GM18867 (cell line): ENCODE results near the gene SPATA3.

ENCODE experiments used
- ATAC-seq: cut with Tn5 transposase; IDR thresholded peaks from one replicate; pipeline ENCODE4 v1.9.1; 2021; ENCODE audit warnings: mild to moderate bottlenecking, moderate library complexity; ENCODE audit not compliant: unreplicated experiment

SPATA3 gene

DNA sequence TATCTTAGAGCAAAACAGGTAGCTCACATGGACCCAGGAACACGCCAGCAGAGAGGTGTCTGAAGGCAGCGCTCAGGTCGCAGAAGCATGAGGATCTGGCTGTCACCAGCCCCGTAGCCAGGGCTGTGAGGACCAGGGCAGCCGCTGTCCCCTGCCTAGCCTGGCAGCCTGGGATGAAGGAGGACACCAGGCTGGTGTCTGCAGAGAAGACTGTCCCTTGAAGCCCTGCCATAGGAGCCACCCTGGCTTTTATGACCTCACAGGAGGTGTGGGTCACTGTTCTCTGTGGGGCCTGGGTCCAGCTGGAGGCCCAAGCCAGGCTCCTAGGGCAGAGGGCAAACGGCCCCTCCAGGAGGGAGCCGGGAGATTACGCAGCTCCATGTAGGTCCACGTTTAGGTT is at the start of gene SPATA3:
Gene SPATA3, plus strand, starts transcription at position 301 of the 400 bp plus-strand sequence. CDS start 113 bp downstream, outside the sequence.
- no peak for ATAC-seq

DNA sequence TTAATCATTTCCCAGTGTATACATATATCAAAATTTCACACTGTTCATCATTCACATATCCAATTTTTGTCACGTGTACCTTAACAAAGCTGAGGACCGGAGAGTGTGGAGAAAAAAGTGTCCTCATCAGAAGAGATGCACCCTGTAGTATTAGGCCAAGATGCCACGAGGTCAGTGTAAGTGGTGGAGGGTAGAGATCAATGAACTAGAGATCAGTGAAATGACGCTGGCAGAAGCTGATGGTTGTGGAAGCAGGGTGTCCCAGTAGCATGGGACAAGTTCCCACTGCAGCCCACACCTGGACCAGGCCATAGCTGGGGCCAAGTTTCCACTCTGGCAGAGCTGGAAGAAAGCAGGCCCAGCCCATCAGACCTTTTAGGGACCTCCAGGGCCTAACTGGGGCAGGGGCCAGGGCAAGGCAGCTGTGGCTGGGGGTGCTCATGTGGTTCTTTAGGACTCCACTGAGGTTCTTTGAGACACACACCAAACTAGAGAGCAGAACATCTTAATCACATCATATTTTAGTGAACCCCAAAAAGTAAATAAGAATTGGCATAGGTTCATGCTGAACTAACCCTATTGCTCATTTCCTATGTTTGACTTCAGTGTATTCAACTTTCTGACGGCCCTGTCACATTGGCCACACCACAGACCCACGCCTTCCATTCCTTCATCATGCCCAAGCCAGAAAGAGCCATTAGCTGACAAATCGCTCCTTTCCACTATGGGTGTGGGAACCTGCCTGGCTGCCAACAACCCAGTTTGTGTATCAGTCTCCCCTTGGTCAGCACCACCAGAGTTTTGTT is 49.3 kb upstream of the SPATA3 start:
- ATAC-seq = no peak

DNA sequence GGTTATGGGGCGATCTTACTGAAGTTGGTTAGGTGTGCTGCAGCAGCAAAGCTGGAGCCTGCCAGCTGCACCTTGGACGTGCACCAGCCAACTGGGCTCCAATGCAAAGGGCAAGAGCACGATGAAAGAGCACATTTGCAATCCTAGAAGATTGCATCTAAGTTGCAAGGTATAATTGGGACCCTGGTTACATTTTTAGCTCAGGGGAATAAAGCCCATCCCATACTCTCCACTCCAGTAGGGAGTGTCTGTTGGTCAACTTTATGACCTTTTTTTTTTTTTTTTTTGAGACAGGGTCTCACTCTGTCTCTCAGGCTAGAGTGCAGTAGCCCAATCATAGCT is 48.7 kb upstream of the SPATA3 start:
- ATAC-seq = no peak

- ATAC-seq = peak; percentile 30
Measured at GRCh38 chr2:230947908-230948365, 48.0 kb upstream of the SPATA3 start.

DNA sequence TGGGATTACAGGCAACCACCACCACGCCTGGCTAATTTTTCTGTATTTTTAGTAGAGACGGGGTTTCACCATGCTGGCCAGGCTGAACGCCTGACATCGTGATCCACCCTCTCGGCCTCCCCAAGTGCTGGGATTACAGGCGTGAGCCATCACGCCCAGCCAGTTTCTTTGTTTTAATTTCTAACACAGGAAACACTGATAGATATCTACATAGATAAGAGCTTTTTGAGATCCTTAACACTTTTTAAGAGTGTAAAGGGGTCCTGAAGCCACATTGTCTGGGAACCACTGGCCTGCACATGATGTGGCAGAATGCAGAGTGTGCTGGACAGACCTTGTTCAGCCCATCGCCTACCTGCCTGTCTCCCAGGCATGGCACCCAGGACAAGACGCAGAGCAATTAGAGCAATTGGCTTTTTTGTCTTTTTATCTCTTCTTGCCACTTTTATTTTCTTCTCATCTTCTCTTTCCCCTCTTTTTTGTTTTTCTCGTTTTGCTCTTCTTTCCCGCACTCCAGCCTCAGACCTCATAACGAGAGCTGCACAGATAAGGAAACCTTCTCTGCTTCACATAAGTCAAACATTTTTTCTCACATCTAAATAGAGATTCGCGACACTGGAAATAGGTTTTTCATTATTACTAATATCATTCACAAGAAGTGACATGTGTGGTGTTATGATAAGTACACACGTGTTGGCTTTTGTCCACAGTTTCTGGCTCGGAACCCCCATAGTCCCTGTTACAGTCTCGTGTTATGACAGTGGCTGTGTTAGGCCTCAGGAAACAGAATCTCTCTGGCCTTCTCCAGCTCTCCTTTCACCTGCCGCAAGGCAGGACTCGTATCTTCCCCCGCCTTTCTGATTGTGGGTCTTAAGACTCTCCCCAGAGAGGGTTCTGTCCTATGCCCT is 45.7 kb upstream of the SPATA3 start:
- ATAC-seq = peak; percentile 63

- no peak for ATAC-seq
Measured at GRCh38 chr2:230950874-230951339, 45.0 kb upstream of the SPATA3 start.

DNA sequence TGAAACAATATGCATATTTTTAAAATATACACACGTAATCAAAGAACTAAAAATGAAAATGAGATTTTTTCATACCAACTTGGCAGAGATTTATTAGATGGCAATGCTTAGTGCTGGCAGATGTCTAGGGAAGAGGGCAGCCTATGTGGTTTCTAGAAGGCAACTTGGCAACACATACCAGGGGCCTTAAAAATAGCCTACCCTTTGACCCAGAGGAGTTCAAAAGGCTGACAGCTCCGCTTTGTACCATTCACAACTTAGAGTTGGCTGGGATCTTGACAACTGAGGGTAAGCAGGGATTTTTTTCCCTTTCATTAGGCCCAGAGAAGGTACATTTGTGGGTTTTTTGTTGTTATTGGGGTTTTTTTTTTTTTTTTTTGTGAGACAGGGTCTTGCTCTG is 44.5 kb upstream of the SPATA3 start:
- ATAC-seq = no peak

DNA sequence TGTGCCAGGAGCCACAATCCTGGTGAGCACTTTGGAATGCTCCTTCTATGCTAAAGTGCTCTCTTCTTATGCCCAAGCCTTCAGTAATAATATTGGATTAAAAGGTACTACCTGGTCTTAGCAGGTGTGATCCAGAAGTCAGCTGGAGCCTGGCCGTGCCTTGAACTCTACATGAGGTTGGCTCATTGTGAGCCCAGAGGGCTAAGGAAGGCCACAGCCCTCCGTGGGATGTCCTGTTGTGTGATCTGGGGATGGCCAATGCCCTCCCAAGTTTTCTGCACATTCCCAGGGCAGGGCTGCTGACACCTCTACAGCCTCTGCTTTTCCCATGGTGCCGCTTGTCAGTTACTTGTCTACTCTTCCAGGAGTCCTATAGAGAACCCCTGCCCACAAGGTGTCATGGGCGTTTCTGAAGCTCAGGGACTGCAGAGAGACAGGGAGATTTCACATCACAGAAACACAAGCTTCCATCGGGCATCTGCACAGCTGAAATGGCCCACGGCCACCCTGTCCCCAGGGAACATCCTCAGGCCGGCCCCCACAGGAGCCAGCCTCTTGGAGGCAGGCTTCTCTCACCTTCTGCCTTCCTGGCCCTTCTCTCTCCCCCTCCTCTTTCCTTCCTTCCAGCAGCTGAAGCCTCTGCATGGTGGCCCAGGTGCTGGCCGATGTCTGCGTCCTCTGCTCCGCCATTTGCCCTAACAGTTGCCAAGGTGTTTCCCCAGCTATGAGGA is 43.5 kb upstream of the SPATA3 start:
- no peak for ATAC-seq

GRCh38 chr2:230953845-230954244 is 42.1 kb upstream of the SPATA3 start:
- no peak for ATAC-seq

DNA sequence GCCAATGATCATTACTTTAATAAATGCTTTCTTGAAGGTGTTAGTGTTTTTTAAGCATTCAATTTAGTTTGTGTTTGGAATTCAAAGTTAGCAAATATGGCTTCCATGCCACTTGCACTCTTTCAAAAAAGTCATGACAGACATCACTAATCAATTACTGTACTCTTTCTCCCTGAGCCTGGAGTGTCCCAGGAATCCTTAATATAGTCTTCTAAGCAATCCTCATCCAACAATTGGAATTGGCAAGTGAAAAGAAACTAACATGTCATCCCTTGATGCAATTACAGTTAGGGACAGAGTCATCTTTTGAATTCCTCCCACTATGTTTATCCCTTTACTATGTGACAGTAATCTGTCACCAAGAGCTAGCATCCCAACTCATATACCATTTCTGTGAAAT is 41.2 kb upstream of the SPATA3 start:
- ATAC-seq = no peak

GRCh38 chr2:230955163-230955737 is 40.7 kb upstream of the SPATA3 start:
- ATAC-seq = no peak

GRCh38 chr2:230956827-230957755 is 38.8 kb upstream of the SPATA3 start:
- peak; percentile 69 for ATAC-seq

GRCh38 chr2:230957756-230958391 is 38.0 kb upstream of the SPATA3 start:
- no peak for ATAC-seq

- no peak for ATAC-seq
Measured at GRCh38 chr2:230958820-230959756, 36.8 kb upstream of the SPATA3 start.

- ATAC-seq = no peak
Measured at GRCh38 chr2:230960026-230960425, 35.9 kb upstream of the SPATA3 start.

GRCh38 chr2:230961091-230961491 is 34.8 kb upstream of the SPATA3 start:
- ATAC-seq = no peak

GRCh38 chr2:230964136-230964730 is 31.7 kb upstream of the SPATA3 start:
- no peak for ATAC-seq

GRCh38 chr2:230967113-230967512 is 28.8 kb upstream of the SPATA3 start:
- no peak for ATAC-seq
